Breast epithelium (tissue), 3 donors: ENCODE data around the gene THADA.

Experiments used
- CTCF ChIP-seq, 3 donors: fragments of 450-650 bp; IDR thresholded peaks; one replicate each; pipeline ENCODE4 v1.5.1; 2016 to 2017; ENCODE audit warnings: antibody characterized with exemption in 3 of 3, mild to moderate bottlenecking in 3 of 3, moderate library complexity in 3 of 3
- POLR2AphosphoS5 ChIP-seq, 3 donors: sonication (generic); formaldehyde crosslinking; IDR thresholded peaks; one replicate each; pipeline ENCODE4 v1.6.1; 2017; ENCODE audit warnings: antibody characterized with exemption in 3 of 3

GRCh38 chr2:43605851-43606250, 10.0 kb upstream of the THADA start:
- no peak for TF ChIP-seq CTCF (IDR thresholded peaks at IDR 0.05)
- no peak for TF ChIP-seq POLR2AphosphoS5 (IDR thresholded peaks at IDR 0.05)
